CD4-positive, alpha-beta T cell treated with Interleukin-1 beta for 1 hour (primary cell): ENCODE results near the gene RIMBP2.

Experiments
- DNase-seq, 2 donors: peaks; one replicate each; pipeline ENCODE4 v3.0.0-alpha.2; 2020 to 2022

Gene RIMBP2

DNA sequence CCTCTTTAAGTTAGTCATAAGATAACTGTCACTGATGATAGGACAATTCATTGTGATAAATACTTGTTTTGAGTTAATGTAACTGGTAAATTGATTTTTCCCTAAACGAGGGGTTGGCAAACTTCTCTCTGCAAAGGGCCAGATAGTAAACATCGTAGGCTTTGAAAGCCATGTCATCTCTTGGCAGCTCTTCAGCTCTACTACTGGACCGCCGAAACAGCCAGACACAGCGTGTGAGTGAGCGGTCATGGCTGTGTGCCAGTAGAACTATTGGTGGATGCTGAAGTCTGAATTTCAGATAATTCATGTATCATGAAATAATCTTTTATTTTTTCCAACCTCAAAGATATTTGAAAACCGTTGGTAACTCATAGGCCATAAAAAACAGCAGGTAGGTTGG lies 368.5 kb downstream of the RIMBP2 start:
- DNase-seq = no peak
